Measurements from ENCODE around the gene HESX1.

GRCh38 chr3:57224856-57225255, 25.1 kb upstream of the HESX1 start:
- TF ChIP-seq POLR2AphosphoS5 (IDR thresholded peaks at IDR 0.05) (no peak), CTCF (IDR thresholded peaks at IDR 0.05) (no peak), POLR2A (IDR thresholded peaks at IDR 0.05) (no peak)
